SK-N-SH (cell line): ENCODE data around the gene GABRR2. TPM values are rescaled to one million over a fixed set of nuclear protein-coding genes. Genes with fewer than 3 reads are reported as not detected.

Source experiments
- CTCF ChIA-PET: fragments of 300-600, 350-600 bp; formaldehyde crosslinking; extraction: SDS; loops from one replicate; lab custom pipeline; 2021; lab: Yijun Ruan, JAX
- POLR2A ChIA-PET: fragments of 350-600 bp; sonication (Branson Sonifier 250); formaldehyde crosslinking; extraction: SDS; loops from one replicate; lab custom pipeline; 2020; ENCODE audit warnings: antibody characterized with exemption, inconsistent platforms; lab: Yijun Ruan, JAX
- DNase-seq: peaks from one replicate; pipeline ENCODE4 v3.0.0; 2012
- H2AFZ ChIP-seq: fragments of 200-600 bp; sonication (generic); 2 replicates; pipeline ENCODE4 v1.8.1; 2016; ENCODE audit warnings: antibody characterized with exemption, mild to moderate bottlenecking, low read depth
- H3F3A ChIP-seq: fragments of 200-600 bp; sonication (generic); replicated peaks from 2 replicates; pipeline ENCODE3; 2016; ENCODE audit warnings: antibody characterized with exemption, mild to moderate bottlenecking; ENCODE audit not compliant: insufficient read depth
- H3K27ac ChIP-seq, 2 experiments: fragments of 200-500 bp in 1 of 2; fragments of 200-600 bp in 1 of 2; sonication (Bioruptor generic) in 1 of 2; sonication (generic), shearing (Covaris generic) in 1 of 2; 2 replicates each; pipeline versions ENCODE4 v1.5.1 to v1.6.1; 2014 to 2016; ENCODE audit warnings: low read depth in 2 of 2, inconsistent platforms in 1 of 2, low read length in 1 of 2, mild to moderate bottlenecking in 1 of 2, mixed read lengths in 1 of 2
- H3K27me3 ChIP-seq: fragments of 200-600 bp; sonication (generic), shearing (Covaris generic); 2 replicates; pipeline ENCODE4 v1.6.1; 2016; ENCODE audit warnings: mixed run types; ENCODE audit not compliant: insufficient read depth
- H3K36me3 ChIP-seq, 2 experiments: fragments of 200-500 bp in 1 of 2; fragments of 200-600 bp in 1 of 2; sonication (Bioruptor generic) in 1 of 2; sonication (generic) in 1 of 2; replicated peaks in 1 of 2; 2 replicates each; pipeline versions ENCODE3 to v1.5.1; 2014 to 2016; ENCODE audit warnings: low read length in 1 of 2, mild to moderate bottlenecking in 1 of 2; ENCODE audit not compliant: insufficient read depth in 2 of 2, control insufficient read depth in 1 of 2
- H3K4me1 ChIP-seq, 2 experiments: fragments of 200-500 bp in 1 of 2; fragments of 200-600 bp in 1 of 2; sonication (Bioruptor generic) in 1 of 2; sonication (generic), shearing (Covaris generic) in 1 of 2; 2 replicates each; pipeline versions ENCODE4 v1.5.1 to v1.6.1; 2014 to 2016; ENCODE audit warnings: low read depth in 1 of 2, low read length in 1 of 2, mixed run types in 1 of 2; ENCODE audit not compliant: insufficient read depth in 2 of 2, control insufficient read depth in 1 of 2
- H3K4me2 ChIP-seq: fragments of 200-600 bp; sonication (generic), shearing (Covaris generic); 2 replicates; pipeline ENCODE4 v1.6.1; 2017; ENCODE audit warnings: mixed run types
- H3K4me3 ChIP-seq, 2 experiments: fragments of 200-500 bp in 1 of 2; fragments of 200-600 bp in 1 of 2; sonication (Bioruptor generic) in 1 of 2; sonication (generic), shearing (Covaris generic) in 1 of 2; 2 replicates each; pipeline versions ENCODE4 v1.5.1 to v1.8.1; 2014 to 2016; ENCODE audit warnings: low read depth in 2 of 2, inconsistent platforms in 1 of 2, low read length in 1 of 2, mild to moderate bottlenecking in 1 of 2, mixed read lengths in 1 of 2, moderate library complexity in 1 of 2
- H3K79me2 ChIP-seq: fragments of 200-600 bp; sonication (generic); 2 replicates; pipeline ENCODE4 v1.8.1; 2017; ENCODE audit warnings: mild to moderate bottlenecking; ENCODE audit not compliant: insufficient read depth
- H3K9ac ChIP-seq: fragments of 200-600 bp; sonication (generic); 2 replicates; pipeline ENCODE4 v1.6.1; 2017; ENCODE audit warnings: mixed run types
- H3K9me2 ChIP-seq: fragments of 200-600 bp; sonication (generic); 2 replicates; pipeline ENCODE4 v1.6.1; 2017; ENCODE audit warnings: mixed run types
- H3K9me3 ChIP-seq: fragments of 200-600 bp; sonication (generic); 2 replicates; pipeline ENCODE4 v1.6.1; 2017; ENCODE audit warnings: mixed run types, mild to moderate bottlenecking, moderate library complexity
- H4K20me1 ChIP-seq: fragments of 200-600 bp; sonication (generic); 2 replicates; pipeline ENCODE4 v1.6.1; 2017; ENCODE audit warnings: mild to moderate bottlenecking, mixed run types; ENCODE audit not compliant: insufficient read depth
- CHD2 ChIP-seq: fragments of 150-350 bp; IDR thresholded peaks from 2 replicates; pipeline ENCODE4 v1.6.1; 2018; ENCODE audit warnings: low read length; ENCODE audit not compliant: partially characterized antibody
- CTCF ChIP-seq: fragments of 200-600 bp; sonication (generic); IDR thresholded peaks from 2 replicates; pipeline ENCODE4 v1.6.1; 2017; ENCODE audit warnings: antibody characterized with exemption, mild to moderate bottlenecking, moderate library complexity
- ELF1 ChIP-seq: IDR thresholded peaks from 2 replicates; pipeline ENCODE4 v1.4.0; 2012
- EP300 ChIP-seq, 2 experiments: IDR thresholded peaks; 2 replicates each; pipeline versions ENCODE4 v1.4.0 to v1.6.1; 2012; ENCODE audit warnings: borderline replicate concordance in 1 of 2, low read depth in 1 of 2, low read length in 1 of 2
- GABPA ChIP-seq: IDR thresholded peaks from 2 replicates; pipeline ENCODE4 v1.4.0; 2012; ENCODE audit warnings: low read depth, mild to moderate bottlenecking
- GATA2 ChIP-seq: sonication (generic); formaldehyde crosslinking; IDR thresholded peaks from 2 replicates; pipeline ENCODE4 v1.5.0; 2020; ENCODE audit warnings: mild to moderate bottlenecking, missing genetic modification reagents
- JUND ChIP-seq: IDR thresholded peaks from 2 replicates; pipeline ENCODE4 v1.4.0; 2012
- MAX ChIP-seq: IDR thresholded peaks from 2 replicates; pipeline ENCODE4 v1.4.0; 2012; ENCODE audit warnings: low read depth
- MEF2A ChIP-seq: IDR thresholded peaks from 2 replicates; pipeline ENCODE4 v1.4.0; 2012; ENCODE audit warnings: low read depth, borderline replicate concordance
- MXI1 ChIP-seq: IDR thresholded peaks from 2 replicates; pipeline ENCODE4 v1.6.1; 2012; ENCODE audit warnings: mild to moderate bottlenecking, low read depth, low read length, improper control_type of control experiment
- NFIC ChIP-seq: IDR thresholded peaks from 2 replicates; pipeline ENCODE4 v1.4.0; 2012; ENCODE audit warnings: borderline replicate concordance
- PBX3 ChIP-seq: IDR thresholded peaks from 2 replicates; pipeline ENCODE4; 2012
- POLR2AphosphoS5 ChIP-seq: IDR thresholded peaks from 2 replicates; pipeline ENCODE4 v1.6.1; 2012; ENCODE audit warnings: low read depth, low read length
- RAD21 ChIP-seq: IDR thresholded peaks from 2 replicates; pipeline ENCODE4 v1.6.1; 2012; ENCODE audit warnings: mild to moderate bottlenecking, low read length
- RCOR1 ChIP-seq: fragments of 150-350 bp; IDR thresholded peaks from 2 replicates; pipeline ENCODE4 v1.6.1; 2017; ENCODE audit warnings: antibody characterized with exemption, low read length
- RFX5 ChIP-seq: IDR thresholded peaks from 2 replicates; pipeline ENCODE4 v1.6.1; 2012; ENCODE audit warnings: mild to moderate bottlenecking, improper control_type of control experiment, low read length
- SMC3 ChIP-seq: IDR thresholded peaks from 2 replicates; pipeline ENCODE4 v1.6.1; 2012; ENCODE audit warnings: low read depth, low read length, improper control_type of control experiment
- TAF1 ChIP-seq: IDR thresholded peaks from 2 replicates; pipeline ENCODE4 v1.6.1; 2012; ENCODE audit warnings: low read depth, mild to moderate bottlenecking, low read length, moderate library complexity, borderline replicate concordance
- TCF12 ChIP-seq: IDR thresholded peaks from 2 replicates; pipeline ENCODE4 v1.4.0; 2012
- TEAD4 ChIP-seq: IDR thresholded peaks from 2 replicates; pipeline ENCODE4 v1.4.0; 2012; ENCODE audit warnings: mild to moderate bottlenecking, borderline replicate concordance; ENCODE audit not compliant: insufficient read depth
- YY1 ChIP-seq: IDR thresholded peaks from 2 replicates; pipeline ENCODE4 v1.4.0; 2012; ENCODE audit warnings: low read depth, mild to moderate bottlenecking
- WGBS: methylation state at CpG from one replicate; pipeline ENCODE4 v1.1.6; 2017; ENCODE audit warnings: low lambda C conversion rate; 5-methylcytosine and 5-hydroxymethylcytosine counted together
- polyA plus RNA-seq, 3 experiments: library from polyadenylated mRNA; depleted of rRNA; stranded (reverse); fragments of >200 nt; gene quantifications; 2 replicates each; pipeline ENCODE4 v1.2.3, GENCODE V29; 2012

Gene GABRR2
- polyA plus RNA-seq, 1 of the 3 experiments (the other 2 are of a cell fraction): 0.18 TPM

- Histone ChIP-seq H2AFZ (no peak overlapping the region), H3K4me2 (no peak overlapping the region), H3K9me3 (no peaks in the 10 kb centered on the region), H3K9ac (no peak overlapping the region), H3K4me1 (no peaks in the 10 kb centered on the region; a peak in 1 of 4 replicates), H3K27ac (no peak overlapping the region), H3K36me3 (no peaks in the 10 kb centered on the region)
- TF ChIP-seq GABPA (no peak), PBX3 (no peak), RCOR1 (no peak), MAX (no peak), YY1 (no peak), TEAD4 (no peak)
- TF ChIP-seq, all 33 proteins: peak for 0
- DNase-seq: no peak
- 58% methylated on average over 1 of the region's 1 CpG for WGBS
- no peaks in the 10 kb centered on the region for H3K9me2 ChIP-seq
- H3F3A ChIP-seq: no peaks in the 10 kb centered on the region
- H3K27me3 ChIP-seq: no peaks in the 10 kb centered on the region
- POLR2A ChIA-PET: no interaction called here
- no peaks in the 10 kb centered on the region for H4K20me1 ChIP-seq
- no peak overlapping the region for H3K4me3 ChIP-seq
- H3K79me2 ChIP-seq: no peaks in the 10 kb centered on the region
- CTCF ChIA-PET: interaction anchor here (0.7 to 6.5 kb wide), 11 partner anchors 8 to 272 kb away, joined by 3 to 100 read pairs (median 4); no protein-coding TSS in a partner anchor
These were observed 71.8 kb downstream of the GABRR2 start for GRCh38 chr6:89243331-89243629.

GRCh38 chr6:89242574-89243330 is 72.3 kb downstream of the GABRR2 start:
- no peaks in the 10 kb centered on the region for H3K9me2 ChIP-seq
- ChIA-PET POLR2A (no interaction called here), CTCF (interaction anchor here (0.7 to 6.5 kb wide), 28 partner anchors 7 to 564 kb away, joined by 3 to 100 read pairs (median 4); partner anchors contain the start of gene SRSF12)
- H3K4me1 ChIP-seq: no peaks in the 10 kb centered on the region; a peak in 1 of 4 replicates
- no peaks in the 10 kb centered on the region for H3K79me2 ChIP-seq
- H3K36me3 ChIP-seq: no peaks in the 10 kb centered on the region
- H3F3A ChIP-seq: no peaks in the 10 kb centered on the region
- H3K27ac ChIP-seq: no peak overlapping the region
- no peak overlapping the region for H2AFZ ChIP-seq
- no peaks in the 10 kb centered on the region for H3K27me3 ChIP-seq
- DNase-seq: peak; percentile 61
- no peak overlapping the region for H3K4me3 ChIP-seq
- no peaks in the 10 kb centered on the region for H3K9me3 ChIP-seq
- H4K20me1 ChIP-seq: no peaks in the 10 kb centered on the region
- no peak overlapping the region for H3K4me2 ChIP-seq
- WGBS: 18% methylated on average over 3 of the region's 3 CpGs
- no peak overlapping the region for H3K9ac ChIP-seq
- TF ChIP-seq PBX3 (no peak), TCF12 (no peak), EP300 (IDR thresholded peaks at IDR 0.05; ENCODE audit: borderline replicate concordance in 1 of 2, low read depth in 1 of 2, low read length in 1 of 2) (no peak), RFX5 (no peak), JUND (no peak), RCOR1 (no peak), YY1 (no peak), TAF1 (no peak), TEAD4 (no peak), CHD2 (no peak), MXI1 (no peak), NFIC (no peak), RAD21 (peak; percentile 86), SMC3 (peak; percentile 87), GATA2 (CRISPR knock-in tag) (no peak), CTCF (peak; percentile 69), GABPA (no peak), MEF2A (no peak), POLR2AphosphoS5 (no peak), ELF1 (no peak)
